C4-2B (cell line): ENCODE results near the gene ICA1.

ENCODE experiments used
- ZFX ChIP-seq: fragments of 450-650 bp; IDR thresholded peaks from 2 replicates; pipeline ENCODE4 v1.6.1; 2017
- TF ChIP-seq, protein P1 (sequence below): fragments of 450-650 bp; conservative IDR thresholded peaks from 2 replicates; pipeline ENCODE4 v1.5.1; 2017; ENCODE audit warnings: mild to moderate bottlenecking

DNA sequence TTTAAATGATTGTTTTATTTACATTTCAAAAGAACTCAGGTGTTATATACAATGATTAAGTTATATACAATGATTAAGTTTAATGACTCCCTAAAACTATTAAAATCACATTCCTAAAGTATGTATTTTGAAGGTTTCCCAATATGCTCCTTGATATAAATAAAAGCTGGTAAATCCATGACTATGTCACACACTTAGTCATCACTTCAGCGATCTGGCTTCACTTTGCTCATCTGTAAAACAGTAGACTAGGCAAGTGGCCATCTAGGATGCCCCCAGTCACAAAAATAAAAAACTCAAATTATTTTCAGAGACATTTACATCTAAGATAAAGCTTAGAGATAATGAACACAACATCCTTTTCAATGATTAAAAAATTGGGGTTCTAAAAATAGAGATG, 10.8 kb downstream of the ICA1 start:
- TF ChIP-seq, protein P1, sequence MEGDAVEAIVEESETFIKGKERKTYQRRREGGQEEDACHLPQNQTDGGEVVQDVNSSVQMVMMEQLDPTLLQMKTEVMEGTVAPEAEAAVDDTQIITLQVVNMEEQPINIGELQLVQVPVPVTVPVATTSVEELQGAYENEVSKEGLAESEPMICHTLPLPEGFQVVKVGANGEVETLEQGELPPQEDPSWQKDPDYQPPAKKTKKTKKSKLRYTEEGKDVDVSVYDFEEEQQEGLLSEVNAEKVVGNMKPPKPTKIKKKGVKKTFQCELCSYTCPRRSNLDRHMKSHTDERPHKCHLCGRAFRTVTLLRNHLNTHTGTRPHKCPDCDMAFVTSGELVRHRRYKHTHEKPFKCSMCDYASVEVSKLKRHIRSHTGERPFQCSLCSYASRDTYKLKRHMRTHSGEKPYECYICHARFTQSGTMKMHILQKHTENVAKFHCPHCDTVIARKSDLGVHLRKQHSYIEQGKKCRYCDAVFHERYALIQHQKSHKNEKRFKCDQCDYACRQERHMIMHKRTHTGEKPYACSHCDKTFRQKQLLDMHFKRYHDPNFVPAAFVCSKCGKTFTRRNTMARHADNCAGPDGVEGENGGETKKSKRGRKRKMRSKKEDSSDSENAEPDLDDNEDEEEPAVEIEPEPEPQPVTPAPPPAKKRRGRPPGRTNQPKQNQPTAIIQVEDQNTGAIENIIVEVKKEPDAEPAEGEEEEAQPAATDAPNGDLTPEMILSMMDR, result no peak
- TF ChIP-seq ZFX, result no peak
